Right lung (tissue), 10 donors: ENCODE measurements around the gene C1orf198. TPM values are rescaled to one million over a fixed set of nuclear protein-coding genes. Genes with fewer than 3 reads are reported as not detected.
A peak's percentile ranks its signal among the peaks of the same experiment; 100 is the strongest.

Experiments
- DNase-seq, 2 donors: peaks; one replicate each; pipeline ENCODE4 v3.0.0-alpha.2; 2013
- long read RNA-seq, 8 donors: transcript quantifications; one replicate each; lab custom pipeline, GENCODE V29; 2026
- polyA plus RNA-seq, 5 donors: library from polyadenylated mRNA; unstranded; fragments of 120-200 nt; gene quantifications; one replicate each; pipeline versions ENCODE4 v1.2.1 to v1.2.3, GENCODE V29; 2013; ENCODE audit warnings: inconsistent platforms in 1 of 5, low replicate concordance in 1 of 5; ENCODE audit not compliant: insufficient read length in 5 of 5, insufficient read depth in 1 of 5

Gene C1orf198
- polyA plus RNA-seq: 10 to 100 TPM; 68.7 to 92.3 (median 80.9) TPM
- long read RNA-seq, donor 1, transcript C1orf198-201 (4 exons, 3,858 nt): major isoform, 48 of 75 reads
- long read RNA-seq, donor 1, partial matches to known transcripts: 26 of 75 reads
- long read RNA-seq, donor 1, other reads (novel, unspliced or antisense): 0 of 75 reads
- long read RNA-seq, donor 2, transcript C1orf198-201 (4 exons, 3,858 nt): major isoform, 8 of 8 reads
- long read RNA-seq, donor 2, partial matches to known transcripts: 0 of 8 reads
- long read RNA-seq, donor 2, other reads (novel, unspliced or antisense): 0 of 8 reads
- long read RNA-seq, donor 3, transcript C1orf198-201 (4 exons, 3,858 nt): major isoform, 18 of 151 reads
- long read RNA-seq, donor 3, partial matches to known transcripts: 132 of 151 reads
- long read RNA-seq, donor 3, other reads (novel, unspliced or antisense): 0 of 151 reads
- long read RNA-seq, donor 4, transcript C1orf198-201 (4 exons, 3,858 nt): major isoform, 17 of 18 reads
- long read RNA-seq, donor 4, partial matches to known transcripts: 0 of 18 reads
- long read RNA-seq, donor 4, other reads (novel, unspliced or antisense): 0 of 18 reads
- long read RNA-seq, donor 5, transcript C1orf198-201 (4 exons, 3,858 nt): major isoform, 34 of 62 reads
- long read RNA-seq, donor 5, partial matches to known transcripts: 26 of 62 reads
- long read RNA-seq, donor 5, other reads (novel, unspliced or antisense): 0 of 62 reads
- long read RNA-seq, donor 6, transcript C1orf198-201 (4 exons, 3,858 nt): major isoform, 28 of 42 reads
- long read RNA-seq, donor 6, partial matches to known transcripts: 13 of 42 reads
- long read RNA-seq, donor 6, other reads (novel, unspliced or antisense): 0 of 42 reads
- long read RNA-seq, donor 7, transcript C1orf198-201 (4 exons, 3,858 nt): major isoform, 31 of 33 reads
- long read RNA-seq, donor 7, partial matches to known transcripts: 0 of 33 reads
- long read RNA-seq, donor 7, other reads (novel, unspliced or antisense): 0 of 33 reads
- long read RNA-seq, donor 8, transcript C1orf198-201 (4 exons, 3,858 nt): major isoform, 8 of 8 reads
- long read RNA-seq, donor 8, partial matches to known transcripts: 0 of 8 reads
- long read RNA-seq, donor 8, other reads (novel, unspliced or antisense): 0 of 8 reads

GRCh38 chr1:230867903-230868735, at the start of gene C1orf198:
Gene C1orf198, minus strand, starts transcription at chr1:230868521. Its CDS starts 9 bp downstream, at chr1:230868512.
- peak in 1 of 2 donors; percentile 57 for DNase-seq

- DNase-seq: peak; percentile 49 to 67
Measured at GRCh38 chr1:230917284-230918135, 49.2 kb upstream of the C1orf198 start.

GRCh38 chr1:230916587-230917283, 48.4 kb upstream of the C1orf198 start:
- no peak for DNase-seq

GRCh38 chr1:230915078-230915477, 46.8 kb upstream of the C1orf198 start:
- DNase-seq: no peak

- no peak for DNase-seq
Measured at GRCh38 chr1:230913496-230913895, 45.2 kb upstream of the C1orf198 start.

- DNase-seq: no peak
Measured at GRCh38 chr1:230910755-230911117, 42.4 kb upstream of the C1orf198 start.

- no peak for DNase-seq
Measured at GRCh38 chr1:230909974-230910754, 41.8 kb upstream of the C1orf198 start.

- DNase-seq: no peak
Measured at GRCh38 chr1:230907472-230908205, 39.3 kb upstream of the C1orf198 start.

- no peak for DNase-seq
Measured at GRCh38 chr1:230906226-230906625, 37.9 kb upstream of the C1orf198 start.

- no peak for DNase-seq
Measured at GRCh38 chr1:230905733-230906132, 37.4 kb upstream of the C1orf198 start.

- no peak for DNase-seq
Measured at GRCh38 chr1:230902349-230902923, 34.1 kb upstream of the C1orf198 start.

- DNase-seq: peak; percentile 52 to 61
Measured at GRCh38 chr1:230901671-230902070, 33.4 kb upstream of the C1orf198 start.

- DNase-seq: no peak
Measured at GRCh38 chr1:230900984-230901383, 32.7 kb upstream of the C1orf198 start.

GRCh38 chr1:230899841-230900251, 31.5 kb upstream of the C1orf198 start:
- peak; percentile 44 to 56 for DNase-seq

GRCh38 chr1:230898748-230899147, 30.4 kb upstream of the C1orf198 start:
- no peak for DNase-seq

- DNase-seq: no peak
Measured at GRCh38 chr1:230898144-230898543, 29.8 kb upstream of the C1orf198 start.

- DNase-seq: peak; percentile 54 to 61
Measured at GRCh38 chr1:230896779-230897178, 28.5 kb upstream of the C1orf198 start.
